HG03571 (cell line): ENCODE results near the gene PACS2.
A peak's percentile ranks its signal among the peaks of the same experiment; 100 is the strongest.
"Not testable (repeated sequence)": the region's sequence is repeated elsewhere in the genome, so short reads cannot be mapped to it uniquely, and the experiment has no call there.

Experiments used
- ATAC-seq: cut with Tn5 transposase; IDR thresholded peaks from one replicate; pipeline ENCODE4 v1.9.1; 2021; ENCODE audit not compliant: unreplicated experiment

The PACS2 gene

GRCh38 chr14:105313381-105314286 is 914 bp upstream of the PACS2 start:
- peak; percentile 20 for ATAC-seq

- ATAC-seq, result no peak
These were observed 718 bp downstream of the PACS2 start for GRCh38 chr14:105315211-105315721.

- no peak for ATAC-seq
These were observed 1.5 kb downstream of the PACS2 start for GRCh38 chr14:105315941-105316576.

GRCh38 chr14:105316577-105316941 is 2.0 kb downstream of the PACS2 start:
- ATAC-seq, result no peak

- no peak for ATAC-seq
These were observed 2.5 kb downstream of the PACS2 start for GRCh38 chr14:105316968-105317510.

GRCh38 chr14:105317546-105317945 is 3.0 kb downstream of the PACS2 start:
- ATAC-seq, result no peak

- ATAC-seq, result no peak
These were observed 8.4 kb downstream of the PACS2 start for GRCh38 chr14:105322791-105323556.

GRCh38 chr14:105323663-105324062 is 9.1 kb downstream of the PACS2 start:
- ATAC-seq, result no peak

- no peak for ATAC-seq
These were observed 9.7 kb downstream of the PACS2 start for GRCh38 chr14:105324080-105324778.

- no peak for ATAC-seq
These were observed 10.3 kb downstream of the PACS2 start for GRCh38 chr14:105324871-105325270.

GRCh38 chr14:105325303-105325702 is 10.8 kb downstream of the PACS2 start:
- ATAC-seq, result no peak

- no peak for ATAC-seq
These were observed 11.4 kb downstream of the PACS2 start for GRCh38 chr14:105325716-105326567.

- no peak for ATAC-seq
These were observed 12.0 kb downstream of the PACS2 start for GRCh38 chr14:105326568-105326867.

- ATAC-seq, result no peak
These were observed 12.5 kb downstream of the PACS2 start for GRCh38 chr14:105326891-105327694.

- ATAC-seq, result not testable (repeated sequence)
These were observed 13.1 kb downstream of the PACS2 start for GRCh38 chr14:105327695-105328045.

- no peak for ATAC-seq
These were observed 13.6 kb downstream of the PACS2 start for GRCh38 chr14:105328070-105328677.

GRCh38 chr14:105328678-105329390 is 14.3 kb downstream of the PACS2 start:
- no peak for ATAC-seq
